ENCODE results near the gene ZNF581. TPM values are rescaled to one million over a fixed set of nuclear protein-coding genes. Genes with fewer than 3 reads are reported as not detected.
A peak's percentile ranks its signal among the peaks of the same experiment; 100 is the strongest.

Gene ZNF581
- polyA plus RNA-seq, 1 of the 3 experiments (the other 2 are of a cell fraction), result 24.7 TPM

GRCh38 chr19:55640043-55640576 lies 3.3 kb upstream of the ZNF581 start:
- Histone ChIP-seq H3K36me3 (replicated peaks in 1 of 2; ENCODE audit: control insufficient read depth in 1 of 2, insufficient read depth in 2 of 2, low read length in 1 of 2) (peaks cover 6 to 10% of the 10 kb centered on the region in 2 experiments), H3K9ac (peak overlapping the region; percentile 86), H3K9me3 (no peaks in the 10 kb centered on the region), H2AFZ (ENCODE audit: low read depth) (peak overlapping the region; percentile 49; the same call in 1 of the 2 replicates), H3K4me1 (ENCODE audit: control insufficient read depth in 1 of 2, insufficient read depth in 2 of 2, low read depth in 1 of 2, low read length in 1 of 2) (peaks cover 15 to 48% of the 10 kb centered on the region in 2 experiments; a peak in 1 of 4 replicates), H3F3A (replicated peaks; ENCODE audit: insufficient read depth) (peaks cover 27% of the 10 kb centered on the region), H3K4me2 (peak overlapping the region; percentile 95), H3K9me2 (no peaks in the 10 kb centered on the region), H3K27me3 (ENCODE audit: insufficient read depth) (no peaks in the 10 kb centered on the region), H3K27ac (ENCODE audit: low read depth in 2 of 2, low read length in 1 of 2) (peak overlapping the region; percentile 85 to 88), H3K4me3 (ENCODE audit: low read depth in 2 of 2, low read length in 1 of 2) (peak overlapping the region; percentile 53 to 81), H4K20me1 (ENCODE audit: insufficient read depth) (no peaks in the 10 kb centered on the region), H3K79me2 (ENCODE audit: insufficient read depth) (peaks cover 95% of the 10 kb centered on the region)
- POLR2A ChIA-PET, result interaction anchor here (0.6 to 1.0 kb wide), 3 partner anchors 14 to 153 kb away, joined by 3 to 4 read pairs (median 4); partner anchors contain the start of gene ZNF524
- DNase-seq, result peak; percentile 83
- WGBS (ENCODE audit: low lambda C conversion rate), result 55% methylated on average over 22 of the region's 38 CpGs
- CTCF ChIA-PET, result interaction anchor here (0.7 to 5.0 kb wide), 12 partner anchors 8 to 462 kb away, joined by 3 to 28 read pairs (median 4); partner anchors contain the start of gene ZNF784
- peak; percentile 91 for TF ChIP-seq MXI1 (IDR thresholded peaks at IDR 0.05; ENCODE audit: low read depth, low read length)
- no peak for TF ChIP-seq FOSL2 (IDR thresholded peaks at IDR 0.05; ENCODE audit: borderline replicate concordance, low read depth)
- TF ChIP-seq CHD2 (IDR thresholded peaks at IDR 0.05; ENCODE audit: low read length, partially characterized antibody), result peak; percentile 66
- TF ChIP-seq EZH2phosphoT487 (IDR thresholded peaks at IDR 0.05; ENCODE audit: borderline replicate concordance, low read depth), result no peak
- TF ChIP-seq TAF1 (IDR thresholded peaks at IDR 0.05; ENCODE audit: borderline replicate concordance, low read depth, low read length), result no peak
- TF ChIP-seq MAX (IDR thresholded peaks at IDR 0.05; ENCODE audit: low read depth), result peak; percentile 99
- no peak for TF ChIP-seq RFX5 (IDR thresholded peaks at IDR 0.05; ENCODE audit: low read length)
- TF ChIP-seq REST (IDR thresholded peaks at IDR 0.05; ENCODE audit: low read depth, low read length), result no peak
- no peak for TF ChIP-seq RXRA (IDR thresholded peaks at IDR 0.05; ENCODE audit: borderline replicate concordance, low read depth)
- no peak for TF ChIP-seq GATA2 (CRISPR knock-in tag; IDR thresholded peaks at IDR 0.05)
- no peak for TF ChIP-seq ZBTB33 (IDR thresholded peaks at IDR 0.05; ENCODE audit: borderline replicate concordance, low read depth)
- no peak for TF ChIP-seq TEAD4 (IDR thresholded peaks at IDR 0.05; ENCODE audit: borderline replicate concordance, insufficient read depth)
- no peak for TF ChIP-seq TCF12 (IDR thresholded peaks at IDR 0.05)
- no peak for TF ChIP-seq ELF1 (IDR thresholded peaks at IDR 0.05)
- TF ChIP-seq POLR2AphosphoS5 (IDR thresholded peaks at IDR 0.05; ENCODE audit: low read depth, low read length), result no peak
- no peak for TF ChIP-seq MEF2A (IDR thresholded peaks at IDR 0.05; ENCODE audit: borderline replicate concordance, low read depth)
- no peak for TF ChIP-seq FOXM1 (IDR thresholded peaks at IDR 0.05; ENCODE audit: low read depth)
- no peak for TF ChIP-seq EP300 (IDR thresholded peaks at IDR 0.05; ENCODE audit: borderline replicate concordance in 1 of 2, low read depth in 1 of 2, low read length in 1 of 2)
- peak; percentile 16; the same call in 1 of the 2 replicates for TF ChIP-seq SMC3 (IDR thresholded peaks at IDR 0.05; ENCODE audit: low read depth, low read length)
- TF ChIP-seq NRF1 (IDR thresholded peaks at IDR 0.05; ENCODE audit: low read depth, low read length), result peak; percentile 58; the same call in 1 of the 2 replicates
- no peak for TF ChIP-seq NFIC (IDR thresholded peaks at IDR 0.05; ENCODE audit: borderline replicate concordance)
- TF ChIP-seq USF1 (IDR thresholded peaks at IDR 0.05; ENCODE audit: borderline replicate concordance, low read depth), result peak; percentile 62; the same call in 1 of the 2 replicates
- peak; percentile 48 for TF ChIP-seq RAD21 (IDR thresholded peaks at IDR 0.05; ENCODE audit: low read length)
- no peak for TF ChIP-seq YY1 (IDR thresholded peaks at IDR 0.05; ENCODE audit: low read depth)
- TF ChIP-seq USF2 (IDR thresholded peaks at IDR 0.05; ENCODE audit: borderline replicate concordance, low read depth, low read length), result peak; percentile 32; the same call in 1 of the 2 replicates
- no peak for TF ChIP-seq GABPA (IDR thresholded peaks at IDR 0.05; ENCODE audit: low read depth)

Data from SK-N-SH (cell line).